ENCODE results near the gene TRAPPC13. TPM values are rescaled to one million over a fixed set of nuclear protein-coding genes. Genes with fewer than 3 reads are reported as not detected.

Gene TRAPPC13
- total RNA-seq, 1 donor from 2014 or later: 29.0 TPM

DNA sequence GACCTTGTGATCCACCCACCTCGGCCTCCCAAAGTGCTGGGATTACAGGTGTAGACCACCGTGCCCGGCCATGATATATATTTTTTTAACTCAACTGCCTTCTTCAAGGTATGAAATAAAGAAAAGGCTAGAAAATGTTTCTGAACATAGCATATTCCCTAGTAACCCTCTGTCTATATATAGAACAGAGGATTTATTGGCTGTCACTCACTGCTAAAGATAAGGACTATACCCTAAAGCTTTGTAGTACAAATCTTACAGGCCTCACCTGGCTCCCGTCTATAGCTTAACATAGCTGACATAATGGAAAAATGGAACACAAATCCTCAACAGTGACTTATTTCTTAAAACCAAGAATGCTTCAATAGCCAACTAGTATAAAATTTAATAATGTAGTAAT, 82.8 kb downstream of the TRAPPC13 start:
- Mint-ChIP-seq H3K9me3 (no peaks in the 10 kb centered on the region), H3K4me1 (no peaks in the 10 kb centered on the region), H3K27me3 (no peaks in the 10 kb centered on the region), H3K27ac (no peak overlapping the region), H3K36me3 (ENCODE audit: low read depth) (peaks cover 35% of the 10 kb centered on the region), H3K4me3 (no peak overlapping the region)
- CTCF ChIA-PET: interaction anchor here (1.2 kb wide), 1 partner anchor 14 kb away, joined by 3 read pairs; the partner anchor contains the start of genes NLN and SGTB
- intact Hi-C loops (cut with micrococcal nuclease): no loop called here
- DNase-seq (no peak), ATAC-seq (ENCODE audit: low read depth) (no peak)
- POLR2A ChIA-PET: no interaction called here
- TF ChIP-seq, protein P1, sequence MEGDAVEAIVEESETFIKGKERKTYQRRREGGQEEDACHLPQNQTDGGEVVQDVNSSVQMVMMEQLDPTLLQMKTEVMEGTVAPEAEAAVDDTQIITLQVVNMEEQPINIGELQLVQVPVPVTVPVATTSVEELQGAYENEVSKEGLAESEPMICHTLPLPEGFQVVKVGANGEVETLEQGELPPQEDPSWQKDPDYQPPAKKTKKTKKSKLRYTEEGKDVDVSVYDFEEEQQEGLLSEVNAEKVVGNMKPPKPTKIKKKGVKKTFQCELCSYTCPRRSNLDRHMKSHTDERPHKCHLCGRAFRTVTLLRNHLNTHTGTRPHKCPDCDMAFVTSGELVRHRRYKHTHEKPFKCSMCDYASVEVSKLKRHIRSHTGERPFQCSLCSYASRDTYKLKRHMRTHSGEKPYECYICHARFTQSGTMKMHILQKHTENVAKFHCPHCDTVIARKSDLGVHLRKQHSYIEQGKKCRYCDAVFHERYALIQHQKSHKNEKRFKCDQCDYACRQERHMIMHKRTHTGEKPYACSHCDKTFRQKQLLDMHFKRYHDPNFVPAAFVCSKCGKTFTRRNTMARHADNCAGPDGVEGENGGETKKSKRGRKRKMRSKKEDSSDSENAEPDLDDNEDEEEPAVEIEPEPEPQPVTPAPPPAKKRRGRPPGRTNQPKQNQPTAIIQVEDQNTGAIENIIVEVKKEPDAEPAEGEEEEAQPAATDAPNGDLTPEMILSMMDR (IDR thresholded peaks at IDR 0.05): no peak

DNA sequence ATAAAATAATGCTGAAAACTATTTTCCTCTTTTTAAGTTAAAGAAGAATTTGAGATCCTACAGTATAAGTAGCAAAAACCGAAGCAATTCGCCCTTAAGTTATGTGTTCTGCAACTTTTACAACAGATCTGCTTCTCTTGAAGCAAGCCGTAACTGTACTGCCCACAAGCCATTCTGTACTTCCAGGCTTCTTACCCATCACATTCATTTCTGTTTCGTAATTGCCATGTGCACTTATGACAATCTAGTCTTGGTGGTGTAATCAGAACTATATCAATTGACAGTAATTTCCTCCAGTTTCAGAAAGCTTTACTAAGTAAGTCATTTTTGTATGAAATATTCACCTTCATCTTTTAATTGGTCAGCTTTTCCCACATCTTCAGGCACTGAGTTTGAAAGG, 83.3 kb downstream of the TRAPPC13 start:
- intact Hi-C loops (cut with micrococcal nuclease): no loop called here
- H3K36me3 Mint-ChIP-seq (ENCODE audit: low read depth): peaks cover 30% of the 10 kb centered on the region
- no peak overlapping the region for H3K4me3 Mint-ChIP-seq
- CTCF ChIA-PET: interaction anchor here (1.2 kb wide), 1 partner anchor 14 kb away, joined by 3 read pairs; the partner anchor contains the start of genes NLN and SGTB
- TF ChIP-seq, protein P1 (IDR thresholded peaks at IDR 0.05): no peak
- ATAC-seq (ENCODE audit: low read depth) (no peak), DNase-seq (no peak)
- H3K27me3 Mint-ChIP-seq: no peaks in the 10 kb centered on the region
- POLR2A ChIA-PET: no interaction called here
- H3K27ac Mint-ChIP-seq: no peak overlapping the region
- H3K4me1 Mint-ChIP-seq: no peaks in the 10 kb centered on the region
- no peaks in the 10 kb centered on the region for H3K9me3 Mint-ChIP-seq

Other genes with a start within 250 kb of the TRAPPC13 start
- 3.2 and 4.1 TPM in 2 replicates for gene ADAMTS6, start 143.1 kb upstream of the TRAPPC13 start, total RNA-seq
- gene CENPK, start 61.9 kb upstream of the TRAPPC13 start, total RNA-seq: 10.7 and 15.1 TPM in 2 replicates
- 57.8 and 69.7 TPM in 2 replicates for gene PPWD1, start 61.7 kb upstream of the TRAPPC13 start, total RNA-seq
- 11.7 and 13.0 TPM in 2 replicates for gene TRIM23, start 694 bp upstream of the TRAPPC13 start, total RNA-seq
- 5.7 and 6.2 TPM in 2 replicates for gene SHLD3, start within 50 bp of the TRAPPC13 start, total RNA-seq
- 7.1 and 9.5 TPM in 2 replicates for gene SGTB, start 97.1 kb downstream of the TRAPPC13 start, total RNA-seq
- 14.2 and 16.5 TPM in 2 replicates for gene NLN, start 97.2 kb downstream of the TRAPPC13 start, total RNA-seq